ENCODE data around the gene EXOC2. TPM values are rescaled to one million over a fixed set of nuclear protein-coding genes. Genes with fewer than 3 reads are reported as not detected.

Gene EXOC2
- total and polyA plus RNA-seq, 2 experiments from 2014 or later, result 28.9 to 29.2 TPM

GRCh38 chr6:549906-550305 is 143.0 kb downstream of the EXOC2 start:
- H3K27me3 ChIP-seq, result no peaks in the 10 kb centered on the region
- peaks cover 7% of the 10 kb centered on the region for H3K36me3 ChIP-seq
- no peak for TF ChIP-seq CTCF (IDR thresholded peaks at IDR 0.05; ENCODE audit: low read depth, low read length)
- no peaks in the 10 kb centered on the region for H3K9me3 ChIP-seq (ENCODE audit: low read depth)
- no peak overlapping the region for H3K4me3 ChIP-seq
- no peaks in the 10 kb centered on the region for H3K4me1 ChIP-seq (ENCODE audit: low read depth)
- DNase-seq (ENCODE audit: low read depth in 1 of 2, low spot score in 1 of 2), result no peak
- no peak overlapping the region for H3K27ac ChIP-seq

GRCh38 chr6:548517-548916 is 144.4 kb downstream of the EXOC2 start:
- no peak overlapping the region for H3K27ac ChIP-seq
- no peak for DNase-seq (ENCODE audit: low read depth in 1 of 2, low spot score in 1 of 2)
- no peak for TF ChIP-seq CTCF (IDR thresholded peaks at IDR 0.05; ENCODE audit: low read depth, low read length)
- H3K36me3 ChIP-seq, result peaks cover 7% of the 10 kb centered on the region
- H3K4me3 ChIP-seq, result no peak overlapping the region
- no peaks in the 10 kb centered on the region for H3K27me3 ChIP-seq
- H3K9me3 ChIP-seq (ENCODE audit: low read depth), result no peaks in the 10 kb centered on the region
- H3K4me1 ChIP-seq (ENCODE audit: low read depth), result no peaks in the 10 kb centered on the region

GRCh38 chr6:548091-548490 is 144.8 kb downstream of the EXOC2 start:
- no peak for TF ChIP-seq CTCF (IDR thresholded peaks at IDR 0.05; ENCODE audit: low read depth, low read length)
- peaks cover 10% of the 10 kb centered on the region for H3K36me3 ChIP-seq
- H3K27ac ChIP-seq, result no peak overlapping the region
- no peak for DNase-seq (ENCODE audit: low read depth in 1 of 2, low spot score in 1 of 2)
- no peaks in the 10 kb centered on the region for H3K9me3 ChIP-seq (ENCODE audit: low read depth)
- no peaks in the 10 kb centered on the region for H3K27me3 ChIP-seq
- no peak overlapping the region for H3K4me3 ChIP-seq
- no peaks in the 10 kb centered on the region for H3K4me1 ChIP-seq (ENCODE audit: low read depth)

- DNase-seq (ENCODE audit: low read depth in 1 of 2, low spot score in 1 of 2), result no peak
- TF ChIP-seq CTCF (IDR thresholded peaks at IDR 0.05; ENCODE audit: low read depth, low read length), result no peak
- Histone ChIP-seq H3K4me1 (ENCODE audit: low read depth) (no peaks in the 10 kb centered on the region), H3K27ac (no peak overlapping the region), H3K4me3 (no peak overlapping the region), H3K36me3 (peaks cover 4% of the 10 kb centered on the region), H3K27me3 (no peaks in the 10 kb centered on the region), H3K9me3 (ENCODE audit: low read depth) (no peaks in the 10 kb centered on the region)
Measured at GRCh38 chr6:540490-540889, 152.4 kb downstream of the EXOC2 start.

GRCh38 chr6:537114-537513 is 155.8 kb downstream of the EXOC2 start:
- TF ChIP-seq CTCF (IDR thresholded peaks at IDR 0.05; ENCODE audit: low read depth, low read length), result no peak
- Histone ChIP-seq H3K4me3 (no peak overlapping the region), H3K4me1 (ENCODE audit: low read depth) (no peaks in the 10 kb centered on the region), H3K9me3 (ENCODE audit: low read depth) (no peaks in the 10 kb centered on the region), H3K36me3 (no peaks in the 10 kb centered on the region), H3K27ac (no peak overlapping the region), H3K27me3 (no peaks in the 10 kb centered on the region)
- no peak for DNase-seq (ENCODE audit: low read depth in 1 of 2, low spot score in 1 of 2)

- no peaks in the 10 kb centered on the region for H3K4me1 ChIP-seq (ENCODE audit: low read depth)
- no peaks in the 10 kb centered on the region for H3K9me3 ChIP-seq (ENCODE audit: low read depth)
- H3K27me3 ChIP-seq, result no peaks in the 10 kb centered on the region
- TF ChIP-seq CTCF (IDR thresholded peaks at IDR 0.05; ENCODE audit: low read depth, low read length), result no peak
- DNase-seq (ENCODE audit: low read depth in 1 of 2, low spot score in 1 of 2), result no peak
- H3K36me3 ChIP-seq, result no peaks in the 10 kb centered on the region
- H3K4me3 ChIP-seq, result no peak overlapping the region
- H3K27ac ChIP-seq, result no peak overlapping the region
Measured at GRCh38 chr6:530425-530824, 162.5 kb downstream of the EXOC2 start.
